Kidney (tissue), 14 donors: ENCODE measurements around the gene GNPAT. TPM values are rescaled to one million over a fixed set of nuclear protein-coding genes. Genes with fewer than 3 reads are reported as not detected.
A peak's percentile ranks its signal among the peaks of the same experiment; 100 is the strongest.

Source experiments
- DNase-seq, 5 donors: peaks; one replicate each; pipeline ENCODE4 v3.0.0-alpha.2; 2013 to 2020
- FAIRE-seq: peaks from 2 replicates; lab custom pipeline; 2012; peaks lifted over from hg19 to GRCh38; lab: Jason Lieb, UNC
- H3K27ac ChIP-seq, 2 donors: one replicate each; pipeline ENCODE4 v1.7.0; 2013; ENCODE audit warnings: low read depth in 2 of 2, low read length in 2 of 2, inconsistent platforms in 1 of 2
- H3K27me3 ChIP-seq: one replicate; pipeline ENCODE4 v1.7.1; 2013; ENCODE audit warnings: low read length, inconsistent platforms; ENCODE audit not compliant: control insufficient read depth, insufficient read depth
- H3K36me3 ChIP-seq, 3 donors: one replicate each; pipeline versions ENCODE4 v1.7.0 to v1.7.1; 2013; ENCODE audit warnings: low read length in 3 of 3, control low read depth in 1 of 3, inconsistent platforms in 1 of 3; ENCODE audit not compliant: insufficient read depth in 3 of 3, control insufficient read depth in 2 of 3
- H3K4me1 ChIP-seq, 3 donors: one replicate each; pipeline versions ENCODE4 v1.7.0 to v1.7.1; 2013; ENCODE audit warnings: low read length in 3 of 3, inconsistent platforms in 1 of 3, low read depth in 1 of 3; ENCODE audit not compliant: control insufficient read depth in 2 of 3, insufficient read depth in 2 of 3
- H3K4me3 ChIP-seq, 3 donors: one replicate each; pipeline versions ENCODE4 v1.7.0 to v1.8.1; 2013; ENCODE audit warnings: low read length in 3 of 3, control low read depth in 1 of 3, inconsistent platforms in 1 of 3
- H3K9ac ChIP-seq, 3 donors: one replicate each; pipeline versions ENCODE4 v1.7.0 to v1.7.1; 2013; ENCODE audit warnings: low read length in 3 of 3, control low read depth in 1 of 3, inconsistent platforms in 1 of 3
- H3K9me3 ChIP-seq, 3 donors: one replicate each; pipeline versions ENCODE4 v1.7.0 to v1.7.1; 2013; ENCODE audit warnings: low read length in 3 of 3, control low read depth in 1 of 3, inconsistent platforms in 1 of 3; ENCODE audit not compliant: control insufficient read depth in 2 of 3, insufficient read depth in 1 of 3
- CTCF ChIP-seq: IDR thresholded peaks from 3 replicates; pipeline ENCODE4 v1.5.1; 2012; ENCODE audit warnings: mild to moderate bottlenecking, moderate library complexity, borderline replicate concordance; ENCODE audit not compliant: insufficient read depth; ENCODE audit errors: extremely low read depth
- intact Hi-C: fragments of 100-400 bp; cut with DNase I; formaldehyde crosslinking; loops from one replicate; pipeline ENCODE4 v1.11.1; 2022
- polyA plus RNA-seq: library from polyadenylated mRNA; stranded (reverse); fragments of 350-450 nt; fragmentation: Illumina TruSeq; extraction: RNeasy Lipid Tissue Mini Kit (QIAGEN cat#74804); gene quantifications from one replicate; pipeline ENCODE4 v1.2.3, GENCODE V29; 2014; ENCODE audit warnings: low read depth, low replicate concordance; ENCODE audit not compliant: insufficient read depth
- total RNA-seq: library from RNA; stranded (reverse); fragmentation: NEBNext Ultra II Directional; extraction: Animal tissue kit (Norgen Biotek cat#: 25700); gene quantifications from one replicate; pipeline ENCODE4 v1.2.1, GENCODE V29; 2021
- donor health status: control.
- donor health status: control.
- donor health status: control.
- donor health status: control.
- donor health status: control.
- donor health status: DM: yes; HTN: yes; CAD: no.
- donor health status: Normal renal cell carcinoma (clear cell type).

The GNPAT gene
- total and polyA plus RNA-seq, 2 donors from 2014 or later = 31.2 to 33.7 TPM

DNA sequence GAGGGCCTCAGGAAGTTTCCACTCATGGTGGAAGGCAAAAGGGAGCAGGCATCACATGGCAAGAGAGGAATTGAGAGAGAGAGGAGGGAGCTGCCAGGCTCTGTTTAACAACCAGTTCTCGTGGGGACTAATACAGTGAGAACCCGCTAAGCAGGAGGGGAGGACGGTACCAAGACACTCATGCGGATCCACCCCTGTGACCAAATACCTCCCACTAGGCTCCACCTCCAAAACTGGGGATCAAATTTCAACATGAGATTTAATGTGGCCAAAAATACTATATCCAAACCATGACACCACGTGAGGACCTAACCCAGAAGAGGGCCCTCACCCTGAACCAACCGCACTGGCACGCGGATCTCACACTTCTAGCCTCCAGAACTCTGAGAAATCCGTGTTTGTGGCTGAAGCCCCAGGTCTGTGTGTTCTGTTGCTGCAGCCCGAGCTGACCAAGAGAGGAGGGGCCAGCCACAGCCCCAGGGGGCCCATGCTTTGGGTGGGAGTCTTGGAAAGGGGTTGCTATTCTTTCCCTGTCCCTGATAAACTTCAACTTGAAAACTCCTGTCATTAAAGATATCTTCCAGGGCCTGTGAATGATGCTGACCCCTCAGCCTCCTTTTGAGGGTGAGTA, 47.2 kb upstream of the GNPAT start:
- no peak overlapping the region for H3K4me3 ChIP-seq
- H3K27me3 ChIP-seq = no peaks in the 10 kb centered on the region
- H3K36me3 ChIP-seq = no peaks in the 10 kb centered on the region
- H3K27ac ChIP-seq = no peak overlapping the region
- DNase-seq (peak in 2 of 5 donors; percentile 43 to 54), FAIRE-seq (no peak)
- no peak for TF ChIP-seq CTCF
- peaks cover 0 to 18% (median 11%) of the 10 kb centered on the region in 3 donors for H3K4me1 ChIP-seq
- H3K9ac ChIP-seq = no peak overlapping the region
- intact Hi-C loops = no loop called here
- peaks cover 0 to 8% (median 0%) of the 10 kb centered on the region in 3 donors for H3K9me3 ChIP-seq

- H3K36me3 ChIP-seq = no peaks in the 10 kb centered on the region
Measured at GRCh38 chr1:231194476-231194842, 46.6 kb upstream of the GNPAT start.

DNA sequence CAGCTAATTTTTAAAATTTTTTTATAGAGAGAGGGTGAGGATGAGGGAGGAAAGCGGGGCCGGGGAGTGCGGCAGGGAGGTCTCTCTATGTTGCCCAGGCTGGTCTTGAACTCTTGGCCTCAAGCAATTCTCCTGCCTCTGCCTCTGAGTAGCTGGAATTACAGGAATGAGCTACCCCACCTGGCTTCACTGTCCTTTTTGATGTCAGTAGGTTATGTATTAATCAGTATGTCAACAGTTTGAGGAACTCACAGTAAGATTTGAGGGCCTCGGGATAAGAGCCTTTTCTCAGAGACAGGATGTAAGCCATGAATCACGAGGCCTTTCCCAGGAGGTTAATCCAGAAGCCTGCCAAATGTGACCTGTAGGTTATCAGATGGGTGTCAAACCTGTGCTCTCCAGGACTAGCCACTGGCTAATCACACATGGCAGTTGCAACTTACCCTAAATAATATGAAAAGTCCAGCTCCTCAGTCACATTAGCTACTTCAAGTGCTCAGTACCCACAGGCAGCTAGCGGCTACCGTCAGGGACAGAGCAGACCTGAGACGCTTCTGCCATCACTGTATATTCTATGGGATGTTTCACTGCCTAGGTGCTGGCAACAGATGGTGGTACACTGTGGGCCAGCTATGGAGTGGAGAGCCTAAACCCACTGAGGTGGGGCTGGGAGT, 46.0 kb upstream of the GNPAT start:
- H3K36me3 ChIP-seq = no peaks in the 10 kb centered on the region
- peaks cover 0 to 1% (median 0%) of the 10 kb centered on the region in 3 donors for H3K9me3 ChIP-seq
- intact Hi-C loops = no loop called here
- no peak overlapping the region for H3K27ac ChIP-seq
- no peak overlapping the region for H3K4me3 ChIP-seq
- H3K9ac ChIP-seq = no peak overlapping the region
- no peak for DNase-seq
- H3K4me1 ChIP-seq = peaks cover 0 to 18% (median 11%) of the 10 kb centered on the region in 3 donors
- H3K27me3 ChIP-seq = no peaks in the 10 kb centered on the region
- FAIRE-seq = no peak
- no peak for TF ChIP-seq CTCF

More at GRCh38 chr1:231194476-231194842, 46.6 kb upstream of the GNPAT start:
- H3K9me3 ChIP-seq = peaks cover 0 to 7% (median 0%) of the 10 kb centered on the region in 3 donors
- peaks cover 0 to 18% (median 11%) of the 10 kb centered on the region in 3 donors for H3K4me1 ChIP-seq
- no peaks in the 10 kb centered on the region for H3K27me3 ChIP-seq
- DNase-seq = no peak
- no peak overlapping the region for H3K9ac ChIP-seq
- no peak overlapping the region for H3K4me3 ChIP-seq
- no peak overlapping the region for H3K27ac ChIP-seq
- FAIRE-seq = no peak
- TF ChIP-seq CTCF = no peak
- intact Hi-C loops = no loop called here
